ENCODE results near the gene SIAH2. TPM values are rescaled to one million over a fixed set of nuclear protein-coding genes. Genes with fewer than 3 reads are reported as not detected.

SIAH2 gene
- total RNA-seq, 1 experiment from 2014 or later: 17.1 TPM

DNA sequence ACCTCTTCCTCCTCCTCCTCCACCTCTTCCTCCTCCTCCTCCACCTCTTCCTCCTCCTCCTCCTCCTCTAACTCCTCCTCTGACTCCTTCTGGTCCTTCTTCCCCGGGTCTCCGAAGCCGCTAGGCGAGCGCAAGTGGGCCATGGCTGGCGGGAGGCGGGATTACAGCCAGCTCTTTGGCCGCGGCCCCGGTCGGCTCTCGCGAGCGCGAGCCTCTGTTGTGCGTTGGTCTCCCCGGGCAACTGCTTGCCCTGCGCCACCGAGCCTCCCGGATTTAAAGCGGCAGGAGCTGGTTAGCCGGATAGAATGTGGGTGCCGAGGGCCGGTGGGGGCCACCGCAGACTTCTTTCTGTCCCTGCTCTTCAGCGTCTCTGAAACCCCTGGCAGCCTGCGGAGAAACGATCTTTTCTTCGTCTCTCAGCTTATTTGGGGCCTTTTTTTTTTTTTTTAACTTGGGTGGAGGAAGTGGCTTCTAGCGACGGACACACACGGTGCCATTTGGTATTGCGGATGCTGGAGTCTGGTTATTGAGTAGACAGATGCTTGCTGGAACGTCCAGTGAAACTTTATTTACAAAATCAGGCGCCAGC is 59.1 kb downstream of the SIAH2 start, which contains the start of gene ERICH6:
ERICH6 (minus strand) TSS at position 165 of the 589 bp plus-strand sequence; CDS start at position 143, 22 bp downstream.
- peak within 1 kb of the TSS; percentile 86 for H3K4me3 Mint-ChIP-seq
- no peaks in the 10 kb centered on the region for H3K4me1 Mint-ChIP-seq
- peak; percentile 99 for ATAC-seq
- CTCF ChIA-PET: interaction anchor here (0.8 to 1.6 kb wide), 3 partner anchors 47 to 185 kb away, joined by 3 to 8 read pairs (median 4); no protein-coding TSS in a partner anchor
- peaks cover 12% of the 10 kb centered on the region for H3K36me3 Mint-ChIP-seq
- POLR2A ChIA-PET: interaction anchor here (0.5 to 1.1 kb wide), 9 partner anchors 30 to 1353 kb away, joined by 3 to 9 read pairs (median 3); no protein-coding TSS in a partner anchor
- H3K27me3 Mint-ChIP-seq (ENCODE audit: low read depth): peaks cover 5% of the 10 kb centered on the region; the same call in 1 of the 2 replicates
- DNase-seq (ENCODE audit: low spot score): peak; percentile 94
- no peak within 1 kb of the TSS for H3K27ac Mint-ChIP-seq
- H3K9me3 Mint-ChIP-seq: peaks cover 10% of the 10 kb centered on the region
- TF ChIP-seq EMX1 (CRISPR knock-in tag; IDR thresholded peaks at IDR 0.05) (no peak), GABPB1 (CRISPR knock-in tag; IDR thresholded peaks at IDR 0.05) (0 out of 2 replicates have a peak, but pooled peaks have one; percentile 29), ZNF263 (CRISPR knock-in tag; IDR thresholded peaks at IDR 0.05; ENCODE audit: low read depth) (peak; percentile 99), ZBTB21 (CRISPR knock-in tag; IDR thresholded peaks at IDR 0.05; ENCODE audit: borderline replicate concordance) (no peak), ZNF281 (CRISPR knock-in tag; IDR thresholded peaks at IDR 0.05) (0 out of 2 replicates have a peak, but pooled peaks have one; percentile 48), SOX15 (CRISPR knock-in tag; IDR thresholded peaks at IDR 0.05) (no peak), SP1 (CRISPR knock-in tag; conservative IDR thresholded peaks at IDR 0.05) (0 out of 2 replicates have a peak, but pooled peaks have one; percentile 23), TP53 (CRISPR knock-in tag; IDR thresholded peaks at IDR 0.05) (no peak), ARID4B (CRISPR knock-in tag; IDR thresholded peaks at IDR 0.05; ENCODE audit: borderline replicate concordance) (no peak), ZNF396 (CRISPR knock-in tag; IDR thresholded peaks at IDR 0.05; ENCODE audit: borderline replicate concordance) (no peak), KAT7 (CRISPR knock-in tag; IDR thresholded peaks at IDR 0.05; ENCODE audit: borderline replicate concordance) (0 out of 2 replicates have a peak, but pooled peaks have one; percentile 74), ETV6 (CRISPR knock-in tag; IDR thresholded peaks at IDR 0.05) (peak; percentile 74; the same call in 1 of the 2 replicates), AFF4 (CRISPR knock-in tag; IDR thresholded peaks at IDR 0.05; ENCODE audit: borderline replicate concordance) (no peak)
- TF ChIP-seq, protein P1, sequence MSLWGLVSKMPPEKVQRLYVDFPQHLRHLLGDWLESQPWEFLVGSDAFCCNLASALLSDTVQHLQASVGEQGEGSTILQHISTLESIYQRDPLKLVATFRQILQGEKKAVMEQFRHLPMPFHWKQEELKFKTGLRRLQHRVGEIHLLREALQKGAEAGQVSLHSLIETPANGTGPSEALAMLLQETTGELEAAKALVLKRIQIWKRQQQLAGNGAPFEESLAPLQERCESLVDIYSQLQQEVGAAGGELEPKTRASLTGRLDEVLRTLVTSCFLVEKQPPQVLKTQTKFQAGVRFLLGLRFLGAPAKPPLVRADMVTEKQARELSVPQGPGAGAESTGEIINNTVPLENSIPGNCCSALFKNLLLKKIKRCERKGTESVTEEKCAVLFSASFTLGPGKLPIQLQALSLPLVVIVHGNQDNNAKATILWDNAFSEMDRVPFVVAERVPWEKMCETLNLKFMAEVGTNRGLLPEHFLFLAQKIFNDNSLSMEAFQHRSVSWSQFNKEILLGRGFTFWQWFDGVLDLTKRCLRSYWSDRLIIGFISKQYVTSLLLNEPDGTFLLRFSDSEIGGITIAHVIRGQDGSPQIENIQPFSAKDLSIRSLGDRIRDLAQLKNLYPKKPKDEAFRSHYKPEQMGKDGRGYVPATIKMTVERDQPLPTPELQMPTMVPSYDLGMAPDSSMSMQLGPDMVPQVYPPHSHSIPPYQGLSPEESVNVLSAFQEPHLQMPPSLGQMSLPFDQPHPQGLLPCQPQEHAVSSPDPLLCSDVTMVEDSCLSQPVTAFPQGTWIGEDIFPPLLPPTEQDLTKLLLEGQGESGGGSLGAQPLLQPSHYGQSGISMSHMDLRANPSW (CRISPR knock-in tag; conservative IDR thresholded peaks at IDR 0.05; ENCODE audit: low read depth): no peak
- TF ChIP-seq, protein P2, sequence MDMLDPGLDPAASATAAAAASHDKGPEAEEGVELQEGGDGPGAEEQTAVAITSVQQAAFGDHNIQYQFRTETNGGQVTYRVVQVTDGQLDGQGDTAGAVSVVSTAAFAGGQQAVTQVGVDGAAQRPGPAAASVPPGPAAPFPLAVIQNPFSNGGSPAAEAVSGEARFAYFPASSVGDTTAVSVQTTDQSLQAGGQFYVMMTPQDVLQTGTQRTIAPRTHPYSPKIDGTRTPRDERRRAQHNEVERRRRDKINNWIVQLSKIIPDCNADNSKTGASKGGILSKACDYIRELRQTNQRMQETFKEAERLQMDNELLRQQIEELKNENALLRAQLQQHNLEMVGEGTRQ (CRISPR knock-in tag; IDR thresholded peaks at IDR 0.05): no peak
- TF ChIP-seq, protein P3, sequence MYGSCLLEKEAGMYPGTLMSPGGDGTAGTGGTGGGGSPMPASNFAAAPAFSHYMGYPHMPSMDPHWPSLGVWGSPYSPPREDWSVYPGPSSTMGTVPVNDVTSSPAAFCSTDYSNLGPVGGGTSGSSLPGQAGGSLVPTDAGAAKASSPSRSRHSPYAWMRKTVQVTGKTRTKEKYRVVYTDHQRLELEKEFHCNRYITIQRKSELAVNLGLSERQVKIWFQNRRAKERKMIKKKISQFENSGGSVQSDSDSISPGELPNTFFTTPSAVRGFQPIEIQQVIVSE (CRISPR knock-in tag; IDR thresholded peaks at IDR 0.05; ENCODE audit: borderline replicate concordance): no peak
- TF ChIP-seq, protein P4, sequence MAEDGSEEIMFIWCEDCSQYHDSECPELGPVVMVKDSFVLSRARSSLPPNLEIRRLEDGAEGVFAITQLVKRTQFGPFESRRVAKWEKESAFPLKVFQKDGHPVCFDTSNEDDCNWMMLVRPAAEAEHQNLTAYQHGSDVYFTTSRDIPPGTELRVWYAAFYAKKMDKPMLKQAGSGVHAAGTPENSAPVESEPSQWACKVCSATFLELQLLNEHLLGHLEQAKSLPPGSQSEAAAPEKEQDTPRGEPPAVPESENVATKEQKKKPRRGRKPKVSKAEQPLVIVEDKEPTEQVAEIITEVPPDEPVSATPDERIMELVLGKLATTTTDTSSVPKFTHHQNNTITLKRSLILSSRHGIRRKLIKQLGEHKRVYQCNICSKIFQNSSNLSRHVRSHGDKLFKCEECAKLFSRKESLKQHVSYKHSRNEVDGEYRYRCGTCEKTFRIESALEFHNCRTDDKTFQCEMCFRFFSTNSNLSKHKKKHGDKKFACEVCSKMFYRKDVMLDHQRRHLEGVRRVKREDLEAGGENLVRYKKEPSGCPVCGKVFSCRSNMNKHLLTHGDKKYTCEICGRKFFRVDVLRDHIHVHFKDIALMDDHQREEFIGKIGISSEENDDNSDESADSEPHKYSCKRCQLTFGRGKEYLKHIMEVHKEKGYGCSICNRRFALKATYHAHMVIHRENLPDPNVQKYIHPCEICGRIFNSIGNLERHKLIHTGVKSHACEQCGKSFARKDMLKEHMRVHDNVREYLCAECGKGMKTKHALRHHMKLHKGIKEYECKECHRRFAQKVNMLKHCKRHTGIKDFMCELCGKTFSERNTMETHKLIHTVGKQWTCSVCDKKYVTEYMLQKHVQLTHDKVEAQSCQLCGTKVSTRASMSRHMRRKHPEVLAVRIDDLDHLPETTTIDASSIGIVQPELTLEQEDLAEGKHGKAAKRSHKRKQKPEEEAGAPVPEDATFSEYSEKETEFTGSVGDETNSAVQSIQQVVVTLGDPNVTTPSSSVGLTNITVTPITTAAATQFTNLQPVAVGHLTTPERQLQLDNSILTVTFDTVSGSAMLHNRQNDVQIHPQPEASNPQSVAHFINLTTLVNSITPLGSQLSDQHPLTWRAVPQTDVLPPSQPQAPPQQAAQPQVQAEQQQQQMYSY (CRISPR knock-in tag; IDR thresholded peaks at IDR 0.05): no peak

Data from WTC11 (cell line).